H1 (cell line): Measurements from ENCODE around the gene MAMSTR. TPM values are rescaled to one million over a fixed set of nuclear protein-coding genes. Genes with fewer than 3 reads are reported as not detected.

Source experiments
- CTCF ChIA-PET: fragments of 300-600 bp; sonication (Branson Sonifier 250); formaldehyde crosslinking; loops from one replicate; lab custom pipeline; 2021; ENCODE audit not compliant: partially characterized antibody; lab: Charles Lee
- POLR2A ChIA-PET: fragments of 300-600 bp; sonication (Branson Sonifier 250); formaldehyde crosslinking; loops from one replicate; lab custom pipeline; 2021; ENCODE audit warnings: inconsistent platforms; ENCODE audit not compliant: partially characterized antibody; lab: Charles Lee
- DNase-seq, 2 experiments: peaks; one replicate each; pipeline versions ENCODE4 v3.0.0 to v3.0.0-alpha.2; 2010 to 2022; ENCODE audit warnings: low spot score in 2 of 2, low read depth in 1 of 2, mixed read lengths in 1 of 2
- FAIRE-seq: peaks from 2 replicates; lab custom pipeline; 2011; peaks lifted over from hg19 to GRCh38; lab: Jason Lieb, UNC
- H2AFZ ChIP-seq: 2 replicates; pipeline ENCODE4 v1.8.1; 2012; ENCODE audit warnings: low read length, inconsistent platforms
- H2AK5ac ChIP-seq: 2 replicates; pipeline ENCODE4 v1.6.1; 2013; ENCODE audit warnings: low read depth, low read length
- H2BK120ac ChIP-seq: replicated peaks from 2 replicates; pipeline ENCODE3; 2013; ENCODE audit warnings: low read depth, low read length, inconsistent platforms
- H2BK12ac ChIP-seq: 2 replicates; pipeline ENCODE4 v1.6.1; 2013; ENCODE audit warnings: low read depth, low read length
- H2BK15ac ChIP-seq: 2 replicates; pipeline ENCODE4 v1.6.1; 2013; ENCODE audit warnings: low read length
- H2BK20ac ChIP-seq: 2 replicates; pipeline ENCODE4 v1.6.1; 2013; ENCODE audit warnings: low read length
- H2BK5ac ChIP-seq: 2 replicates; pipeline ENCODE4 v1.6.1; 2013; ENCODE audit warnings: low read depth, low read length
- H3K14ac ChIP-seq: 2 replicates; pipeline ENCODE4 v1.6.1; 2013; ENCODE audit warnings: inconsistent platforms; ENCODE audit not compliant: insufficient read length
- H3K18ac ChIP-seq: 2 replicates; pipeline ENCODE4 v1.6.1; 2013; ENCODE audit warnings: low read length; ENCODE audit errors: extremely low read depth
- H3K23ac ChIP-seq: 2 replicates; pipeline ENCODE4 v1.6.1; 2013; ENCODE audit warnings: inconsistent platforms; ENCODE audit not compliant: insufficient read length
- H3K23me2 ChIP-seq: 2 replicates; pipeline ENCODE4 v1.6.1; 2013; ENCODE audit warnings: low read depth, low read length
- H3K27ac ChIP-seq: 2 replicates; pipeline ENCODE4 v1.6.1; 2011; ENCODE audit warnings: low read depth, low read length, inconsistent platforms
- H3K27me3 ChIP-seq, 4 experiments: replicated peaks in 1 of 4; 1 replicate in 1 of 4; 2 replicates in 3 of 4; pipeline versions ENCODE4 v1.6.1 to v1.8.1; 2011 to 2013; ENCODE audit warnings: low read length in 3 of 4, mild to moderate bottlenecking in 3 of 4, inconsistent platforms in 2 of 4, mixed read lengths in 2 of 4, moderate library complexity in 1 of 4; ENCODE audit not compliant: control insufficient read depth in 3 of 4, insufficient read depth in 3 of 4; ENCODE audit errors: extremely low read depth in 1 of 4
- H3K36me3 ChIP-seq, 4 experiments: 2 replicates each; pipeline versions ENCODE4 v1.6.1 to v1.8.1; 2011 to 2013; ENCODE audit warnings: mild to moderate bottlenecking in 4 of 4, low read length in 3 of 4, moderate library complexity in 2 of 4, control low read depth in 1 of 4, inconsistent platforms in 1 of 4; ENCODE audit not compliant: insufficient read depth in 4 of 4, control insufficient read depth in 2 of 4
- H3K4ac ChIP-seq: replicated peaks from 2 replicates; pipeline ENCODE3; 2013; ENCODE audit warnings: low read length, low read depth, mixed read lengths, inconsistent platforms; ENCODE audit not compliant: insufficient read length
- H3K4me1 ChIP-seq, 4 experiments: replicated peaks in 1 of 4; 1 replicate in 1 of 4; 2 replicates in 3 of 4; pipeline versions ENCODE4 v1.6.1 to v1.8.1; 2011 to 2013; ENCODE audit warnings: low read length in 3 of 4, inconsistent platforms in 2 of 4, mixed read lengths in 1 of 4; ENCODE audit not compliant: insufficient read depth in 4 of 4, control insufficient read depth in 3 of 4
- H3K4me2 ChIP-seq, 2 experiments: 2 replicates each; pipeline versions ENCODE4 v1.6.1 to v1.8.1; 2011 to 2013; ENCODE audit warnings: low read depth in 2 of 2, low read length in 2 of 2, control low read depth in 1 of 2, inconsistent platforms in 1 of 2, mild to moderate bottlenecking in 1 of 2; ENCODE audit not compliant: insufficient read depth in 1 of 2
- H3K4me3 ChIP-seq, 4 experiments: fragments of 200-600, 300-600 bp in 1 of 4; sonication (generic), shearing (Covaris generic), sonication (Bioruptor Twin) in 1 of 4; 2 replicates each; pipeline versions ENCODE4 v1.5.1 to v1.8.1; 2011 to 2016; ENCODE audit warnings: low read length in 4 of 4, low read depth in 3 of 4, control low read depth in 2 of 4, inconsistent platforms in 2 of 4, mild to moderate bottlenecking in 2 of 4, mixed read lengths in 1 of 4, moderate library complexity in 1 of 4; ENCODE audit not compliant: insufficient read depth in 2 of 4; ENCODE audit errors: extremely low read depth in 1 of 4
- H3K56ac ChIP-seq: replicated peaks from 2 replicates; pipeline ENCODE3; 2013; ENCODE audit warnings: low read depth, mild to moderate bottlenecking, mixed read lengths, low read length, inconsistent platforms; ENCODE audit not compliant: insufficient read length
- H3K79me1 ChIP-seq: 2 replicates; pipeline ENCODE4 v1.6.1; 2013; ENCODE audit warnings: low read depth, low read length, control low read depth
- H3K79me2 ChIP-seq, 2 experiments: 2 replicates each; pipeline versions ENCODE4 v1.6.1 to v1.8.1; 2012 to 2013; ENCODE audit warnings: low read length in 2 of 2, mild to moderate bottlenecking in 2 of 2, inconsistent platforms in 1 of 2; ENCODE audit not compliant: insufficient read depth in 2 of 2, control insufficient read depth in 1 of 2
- H3K9ac ChIP-seq, 4 experiments: replicated peaks in 1 of 4; 1 replicate in 1 of 4; 2 replicates in 3 of 4; pipeline versions ENCODE4 v1.6.1 to v1.8.1; 2011 to 2013; ENCODE audit warnings: low read depth in 3 of 4, low read length in 3 of 4, control low read depth in 2 of 4, mild to moderate bottlenecking in 2 of 4, moderate library complexity in 2 of 4, inconsistent platforms in 1 of 4; ENCODE audit errors: extremely low read depth in 1 of 4
- H3K9me3 ChIP-seq, 2 experiments: 2 replicates each; pipeline versions ENCODE4 v1.6.1 to v1.8.1; 2012 to 2013; ENCODE audit warnings: mild to moderate bottlenecking in 2 of 2, moderate library complexity in 2 of 2, control low read depth in 1 of 2, inconsistent platforms in 1 of 2, low read depth in 1 of 2, low read length in 1 of 2, mixed read lengths in 1 of 2; ENCODE audit not compliant: insufficient read depth in 2 of 2
- H4K20me1 ChIP-seq, 2 experiments: replicated peaks in 1 of 2; 2 replicates each; pipeline versions ENCODE3 to v1.8.1; 2011 to 2013; ENCODE audit warnings: inconsistent platforms in 2 of 2, low read length in 2 of 2, mild to moderate bottlenecking in 1 of 2; ENCODE audit not compliant: insufficient read depth in 2 of 2, control insufficient read depth in 1 of 2
- H4K5ac ChIP-seq: 2 replicates; pipeline ENCODE4 v1.6.1; 2013; ENCODE audit warnings: low read length, low read depth, mixed read lengths, inconsistent platforms; ENCODE audit not compliant: insufficient read length
- H4K8ac ChIP-seq: 2 replicates; pipeline ENCODE4 v1.8.0; 2013; ENCODE audit warnings: mild to moderate bottlenecking, moderate library complexity, low read length, inconsistent platforms; ENCODE audit not compliant: insufficient read depth; ENCODE audit errors: extremely low read depth
- H4K91ac ChIP-seq: replicated peaks from 2 replicates; pipeline ENCODE3; 2013; ENCODE audit warnings: low read length, mixed read lengths, inconsistent platforms; ENCODE audit not compliant: insufficient read length
- ATF2 ChIP-seq: IDR thresholded peaks from 2 replicates; pipeline ENCODE4 v1.6.1; 2012; ENCODE audit warnings: low read length, inconsistent platforms
- CBX5 ChIP-seq: fragments of 300-800, 300-1000 bp; sonication (generic); IDR thresholded peaks from 2 replicates; pipeline ENCODE4 v1.7.1; 2016; ENCODE audit warnings: antibody characterized with exemption, low read length, low read depth
- CHD1 ChIP-seq: IDR thresholded peaks from 2 replicates; pipeline ENCODE4 v1.6.1; 2012; ENCODE audit warnings: low read depth, low read length, improper control_type of control experiment
- CHD2 ChIP-seq: IDR thresholded peaks from 2 replicates; pipeline ENCODE4 v1.6.1; 2012; ENCODE audit warnings: low read length, improper control_type of control experiment
- GABPA ChIP-seq: IDR thresholded peaks from 2 replicates; pipeline ENCODE4 v1.6.1; 2011; ENCODE audit warnings: mild to moderate bottlenecking, low read length, moderate library complexity, borderline replicate concordance; ENCODE audit not compliant: insufficient read depth
- HDAC6 ChIP-seq: IDR thresholded peaks from one replicate; pipeline ENCODE4 v1.7.1; 2012; ENCODE audit warnings: low read depth, mild to moderate bottlenecking, inconsistent platforms, low read length, moderate library complexity
- KDM5A ChIP-seq: fragments of 200-600 bp; IDR thresholded peaks from 2 replicates; pipeline ENCODE4 v1.7.1; 2012; ENCODE audit warnings: mild to moderate bottlenecking, low read length, inconsistent platforms, mixed read lengths
- POLR2AphosphoS5 ChIP-seq: IDR thresholded peaks from 2 replicates; pipeline ENCODE4 v1.6.1; 2011; ENCODE audit warnings: low read depth, low read length
- RAD21 ChIP-seq, 2 experiments: IDR thresholded peaks in 1 of 2; conservative IDR thresholded peaks in 1 of 2; 2 replicates each; pipeline ENCODE4 v1.6.1; 2011; ENCODE audit warnings: low read depth in 2 of 2, low read length in 2 of 2, improper control_type of control experiment in 1 of 2, inconsistent platforms in 1 of 2, mild to moderate bottlenecking in 1 of 2, moderate library complexity in 1 of 2
- SAP30 ChIP-seq: fragments of 300-600 bp; sonication (generic); IDR thresholded peaks from 2 replicates; pipeline ENCODE4 v1.7.1; 2012; ENCODE audit warnings: low read length, moderate library complexity, mild to moderate bottlenecking, inconsistent platforms; ENCODE audit not compliant: insufficient read depth, insufficient replicate concordance
- USF2 ChIP-seq: IDR thresholded peaks from 2 replicates; pipeline ENCODE4 v1.6.1; 2011; ENCODE audit warnings: low read length, improper control_type of control experiment
- WGBS, 2 experiments: shearing (Covaris generic) in 1 of 2; methylation state at CpG; one replicate each; pipeline versions ENCODE4 v1.1.6 to v1.1.7; 2013 to 2015; ENCODE audit warnings: low lambda C conversion rate in 2 of 2, mixed read lengths in 2 of 2, inconsistent platforms in 1 of 2, low coverage in 1 of 2, missing lambda C conversion rate in 1 of 2; ENCODE audit not compliant: insufficient replicate concordance in 2 of 2, insufficient coverage in 1 of 2, insufficient read length in 1 of 2; ENCODE audit errors: extremely low coverage in 1 of 2, missing lambda C conversion rate in 1 of 2; 5-methylcytosine and 5-hydroxymethylcytosine counted together
- polyA plus RNA-seq, 7 experiments: library from polyadenylated mRNA; depleted of rRNA in 3 of 7; stranded (reverse) in 5 of 7; unstranded in 2 of 7; fragments of >200 nt in 5 of 7; fragments of 200-250 nt in 2 of 7; gene quantifications; 1 replicate in 5 of 7; 2 replicates in 1 of 7; 4 replicates in 1 of 7; pipeline versions ENCODE4 v1.2.1 to v1.2.3, GENCODE V29; 2011 to 2013; ENCODE audit warnings: missing spikeins in 2 of 7, mixed read lengths in 2 of 7
- total RNA-seq: library from RNA; stranded (reverse); fragmentation: NEBNext Ultra II Directional; extraction: Animal tissue kit (Norgen Biotek cat#: 25700); gene quantifications from 2 replicates; pipeline ENCODE4 v1.2.1, GENCODE V29; 2021

Gene MAMSTR
- total and polyA plus RNA-seq, 2 of the 8 experiments (the other 6 are each of a cell fraction or from before 2014, with no cell fraction given), result 2.0 to 2.3 TPM

GRCh38 chr19:48681127-48681470 is 38.4 kb downstream of the MAMSTR start:
- Histone ChIP-seq H3K4me2 (no peak overlapping the region), H2AK5ac (no peak overlapping the region), H3K9ac (no peak overlapping the region), H3K27me3 (no peaks in the 10 kb centered on the region), H3K27ac (no peak overlapping the region), H3K36me3 (no peaks in the 10 kb centered on the region), H3K79me1 (no peaks in the 10 kb centered on the region), H3K23ac (no peak overlapping the region), H4K91ac (no peak overlapping the region), H2BK12ac (peak overlapping the region; percentile 27; the same call in 1 of the 2 replicates), H3K4me3 (no peak overlapping the region), H3K14ac (no peak overlapping the region), H3K18ac (no peak overlapping the region), H2BK15ac (no peak overlapping the region), H2BK5ac (no peak overlapping the region), H4K8ac (no peak overlapping the region), H3K56ac (no peak overlapping the region), H3K4me1 (no peaks in the 10 kb centered on the region; a peak in 1 of 7 replicates), H3K9me3 (no peaks in the 10 kb centered on the region), H3K79me2 (no peaks in the 10 kb centered on the region), H4K20me1 (no peaks in the 10 kb centered on the region), H2AFZ (no peak overlapping the region), H2BK120ac (no peak overlapping the region), H2BK20ac (no peak overlapping the region), H4K5ac (no peak overlapping the region), H3K4ac (no peak overlapping the region), H3K23me2 (no peaks in the 10 kb centered on the region)
- DNase-seq (no peak), FAIRE-seq (no peak)
- CTCF ChIA-PET, result interaction anchor here (1.1 kb wide), 1 partner anchor 14 kb away, joined by 4 read pairs; the partner anchor contains the start of gene FUT2
- POLR2A ChIA-PET, result interaction anchor here (3.9 kb wide), 1 partner anchor 15 kb away, joined by 18 read pairs; the partner anchor contains the start of gene FUT2
- 81% methylated on average over 7 of the region's 7 CpGs; no CpG with 5 or more reads in 1 of the 2 experiments for WGBS, 2 experiments
- TF ChIP-seq CHD1 (no peak), KDM5A (no peak), HDAC6 (no peak), USF2 (no peak), RAD21 (IDR thresholded peaks at IDR 0.05 in 1 of 2, conservative IDR thresholded peaks at IDR 0.05 in 1 of 2; ENCODE audit: low read depth in 2 of 2, low read length in 2 of 2) (no peak), SAP30 (no peak), GABPA (no peak), POLR2AphosphoS5 (no peak), CBX5 (no peak), ATF2 (no peak), CHD2 (no peak)
